ENCODE measurements around the gene SHF.
"Not testable (repeated sequence)": the region's sequence is repeated elsewhere in the genome, so short reads cannot be mapped to it uniquely, and the experiment has no call there.

The SHF gene

GRCh38 chr15:45146405-45146804 is 41.4 kb downstream of the SHF start:
- no peak for DNase-seq

DNA sequence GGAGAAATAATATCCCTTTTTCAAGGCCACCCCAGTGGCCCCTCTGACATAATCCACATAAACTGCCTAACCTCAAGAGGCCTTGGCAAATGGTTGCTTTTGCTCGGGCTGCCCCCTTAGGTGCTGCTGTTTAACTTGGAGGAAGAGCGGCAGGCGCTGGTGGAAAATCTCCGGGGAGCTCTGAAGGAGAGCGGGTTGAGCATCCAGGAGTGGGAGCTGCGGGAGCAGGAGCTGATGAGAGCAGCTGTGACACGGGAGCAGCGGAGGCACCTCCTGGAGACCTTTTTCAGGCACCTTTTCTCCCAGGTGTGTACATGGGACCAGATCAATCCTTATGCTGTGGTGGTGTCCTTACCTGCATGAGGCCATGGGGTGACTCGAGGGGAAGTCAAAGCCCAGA is 43.0 kb downstream of the SHF start:
- no peak for DNase-seq

GRCh38 chr15:45143946-45144345 is 43.8 kb downstream of the SHF start:
- DNase-seq, result no peak

- no peak for DNase-seq
These were observed 44.7 kb downstream of the SHF start for GRCh38 chr15:45143056-45143455.

DNA sequence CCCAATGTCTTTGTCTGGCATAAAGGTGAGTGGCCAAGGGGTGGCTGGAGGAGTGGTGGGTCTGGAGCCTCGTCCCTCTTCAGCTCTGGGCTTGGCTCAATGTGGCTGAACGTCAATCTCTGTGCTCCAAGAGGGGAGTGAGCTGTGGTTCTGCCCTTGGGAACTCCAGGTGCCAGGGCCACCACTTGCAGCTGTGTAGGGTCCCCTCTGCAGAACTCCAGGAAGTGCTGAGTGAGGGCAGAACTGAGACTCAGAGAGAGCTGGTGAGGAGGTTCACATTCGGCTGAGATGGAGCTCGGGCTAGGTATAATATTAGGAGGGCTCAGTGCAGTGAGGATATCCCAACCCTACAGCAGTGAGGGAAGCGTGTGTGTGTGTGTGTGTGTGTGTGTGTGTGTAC is 46.4 kb downstream of the SHF start:
- DNase-seq, result no peak

DNA sequence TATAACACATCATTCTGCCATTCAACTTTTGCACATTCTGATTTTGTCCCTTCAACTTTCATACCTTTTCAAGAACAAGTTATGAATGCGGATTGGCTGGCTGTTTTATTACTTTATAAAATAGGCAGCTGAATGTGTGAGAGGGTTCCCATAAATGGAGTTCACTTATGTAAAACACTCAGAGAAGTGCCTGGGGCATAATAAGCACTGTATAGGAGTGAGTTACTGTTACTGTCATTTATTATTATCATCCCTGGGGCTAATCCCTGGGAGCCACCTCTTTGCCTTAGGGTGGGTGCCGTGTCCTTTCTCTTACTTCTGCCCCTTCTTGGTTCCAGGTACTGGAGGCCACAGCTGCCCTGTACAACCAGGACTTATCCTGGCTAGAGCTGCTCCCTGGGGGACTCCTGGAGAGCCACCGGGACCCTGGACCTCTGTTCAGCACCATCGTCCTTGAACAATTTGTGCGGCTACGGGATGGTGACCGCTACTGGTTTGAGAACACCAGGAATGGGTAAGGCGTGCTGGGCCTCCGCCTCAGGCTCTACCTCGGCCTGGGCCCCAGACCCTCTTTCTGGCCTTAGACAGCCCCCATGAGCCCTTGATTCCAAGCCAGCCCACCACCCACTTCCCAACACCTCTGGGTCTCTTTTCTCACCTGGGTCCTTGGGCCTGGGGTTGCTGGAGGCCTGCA is 47.1 kb downstream of the SHF start:
- DNase-seq, result no peak

DNA sequence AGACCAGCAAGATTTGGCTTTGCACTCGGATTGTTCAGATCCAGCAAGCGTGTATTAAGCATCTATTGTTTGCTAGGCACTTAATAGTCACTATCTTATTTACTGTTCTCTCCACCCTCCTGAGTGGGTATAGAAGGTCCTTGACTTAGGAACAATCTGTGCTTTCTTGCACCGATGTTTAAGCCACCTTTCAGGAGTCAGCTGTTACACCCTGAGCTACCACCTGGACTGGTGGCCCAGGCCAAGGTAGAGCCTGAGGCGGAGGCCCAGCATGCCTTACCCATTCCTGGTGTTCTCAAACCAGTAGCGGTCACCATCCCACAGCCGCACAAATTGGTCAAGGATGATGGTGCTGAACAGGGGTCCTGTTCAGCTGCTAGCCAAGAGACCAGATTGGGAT is 48.0 kb downstream of the SHF start:
- DNase-seq, result no peak

GRCh38 chr15:45138814-45139765 is 48.7 kb downstream of the SHF start:
- DNase-seq, result no peak

DNA sequence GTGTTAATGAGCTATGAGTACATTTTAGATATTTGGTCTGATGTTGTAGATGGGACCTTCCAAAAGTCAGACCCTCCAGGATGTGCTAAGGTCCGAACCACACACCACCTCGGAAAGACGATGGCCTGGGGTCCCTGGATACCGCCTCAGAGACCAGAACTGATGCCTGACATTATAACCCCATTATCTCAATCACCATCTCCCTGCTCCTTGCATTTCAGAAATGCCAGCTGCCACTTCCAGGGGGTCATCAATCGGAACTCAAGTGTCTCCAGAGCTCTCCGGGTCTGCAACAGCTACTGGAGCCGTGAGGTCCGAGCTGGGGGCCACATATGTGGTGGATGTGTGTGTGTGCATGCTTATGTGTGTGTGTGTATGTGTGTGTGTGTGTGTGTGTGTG is 50.1 kb downstream of the SHF start:
- DNase-seq, result no peak

GRCh38 chr15:45136378-45136764 is 51.4 kb downstream of the SHF start:
- no peak for DNase-seq

DNA sequence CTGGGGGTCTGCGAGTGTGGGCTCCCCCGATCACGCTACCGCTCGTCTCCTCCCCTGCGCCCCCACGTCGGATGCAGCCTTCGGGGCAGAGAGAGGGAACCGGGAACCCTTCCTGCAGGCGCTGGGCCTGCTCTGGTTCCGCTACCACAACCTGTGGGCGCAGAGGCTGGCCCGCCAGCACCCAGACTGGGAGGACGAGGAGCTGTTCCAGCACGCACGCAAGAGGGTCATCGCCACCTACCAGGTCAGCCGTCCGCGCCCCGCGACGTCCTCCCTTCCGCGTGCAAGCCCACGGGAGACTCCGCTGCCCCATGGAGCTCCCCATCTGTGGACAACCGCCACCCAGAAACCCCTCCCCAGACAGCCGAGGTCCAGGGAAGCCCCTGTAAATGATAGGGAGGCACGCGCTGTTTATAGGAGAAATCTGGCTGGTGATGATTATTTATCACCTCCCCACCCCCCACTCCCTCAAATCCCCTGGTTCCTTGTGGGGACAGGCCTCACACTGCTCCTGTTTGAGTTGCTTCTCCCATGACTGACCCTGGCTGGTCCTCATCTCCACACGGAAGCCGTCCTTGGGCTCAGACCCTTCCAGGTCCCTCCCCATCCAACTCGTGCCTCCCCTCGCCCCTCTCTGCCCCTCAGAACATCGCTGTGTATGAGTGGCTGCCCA is 51.9 kb downstream of the SHF start:
- not testable (repeated sequence) for DNase-seq

DNA sequence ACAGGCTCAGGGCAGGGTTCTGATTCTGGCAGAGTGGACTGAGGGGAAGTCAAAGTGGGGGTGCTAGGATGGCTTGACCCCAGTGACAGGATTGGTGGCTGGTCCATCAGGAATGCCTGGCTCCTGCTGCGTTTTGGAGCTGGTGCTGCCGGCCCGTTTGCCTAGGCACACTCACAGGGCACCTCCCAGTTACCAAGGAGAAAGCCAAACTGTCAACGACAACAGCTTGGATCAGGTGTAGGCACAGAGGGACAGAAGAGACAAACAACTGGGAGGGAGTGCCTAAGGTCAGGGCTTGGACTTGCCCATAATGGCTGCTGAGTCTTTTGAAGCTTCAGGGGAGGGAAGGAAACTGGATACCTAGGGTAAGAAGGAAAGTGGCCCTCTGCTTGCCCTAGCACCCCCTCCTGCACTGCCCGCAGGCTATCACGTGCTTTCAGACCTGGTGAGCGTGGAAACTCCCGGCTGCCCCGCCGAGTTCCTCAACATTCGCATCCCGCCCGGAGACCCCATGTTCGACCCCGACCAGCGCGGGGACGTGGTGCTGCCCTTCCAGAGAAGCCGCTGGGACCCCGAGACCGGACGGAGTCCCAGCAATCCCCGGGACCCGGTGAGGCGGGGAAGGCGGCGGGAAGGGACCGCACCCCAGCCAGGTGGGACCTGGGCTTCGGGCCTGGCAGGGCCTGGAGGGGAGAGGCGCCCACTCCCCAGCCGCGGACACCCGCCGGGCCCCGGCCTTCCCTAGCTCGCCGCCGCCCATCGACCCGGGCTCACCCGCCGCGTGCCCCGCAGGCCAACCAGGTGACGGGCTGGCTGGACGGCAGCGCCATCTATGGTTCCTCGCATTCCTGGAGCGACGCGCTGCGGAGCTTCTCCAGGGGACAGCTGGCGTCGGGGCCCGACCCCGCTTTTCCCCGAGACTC is 52.8 kb downstream of the SHF start:
- no peak for DNase-seq

DNA sequence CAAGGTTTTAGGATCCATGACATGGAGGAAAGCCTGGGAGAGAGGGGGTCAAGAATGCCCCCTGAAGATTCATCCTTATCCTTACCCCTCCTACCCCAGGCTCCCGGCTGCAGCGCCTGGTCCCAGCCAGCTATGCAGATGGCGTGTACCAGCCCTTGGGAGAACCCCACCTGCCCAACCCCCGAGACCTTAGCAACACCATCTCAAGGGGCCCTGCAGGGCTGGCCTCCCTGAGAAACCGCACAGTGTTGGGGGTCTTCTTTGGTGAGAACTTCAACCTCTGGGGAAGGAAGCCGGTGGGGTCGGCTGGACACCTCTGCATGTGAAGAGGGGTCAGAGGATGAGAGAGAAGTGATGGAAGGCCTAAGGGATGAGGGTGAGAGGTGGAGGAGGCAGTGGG is 53.7 kb downstream of the SHF start:
- no peak for DNase-seq

- DNase-seq, result no peak
These were observed 54.2 kb downstream of the SHF start for GRCh38 chr15:45133561-45133920.

GRCh38 chr15:45132844-45133560 is 54.8 kb downstream of the SHF start:
- no peak for DNase-seq

- no peak for DNase-seq
These were observed 56.3 kb downstream of the SHF start for GRCh38 chr15:45131510-45131909.

DNA sequence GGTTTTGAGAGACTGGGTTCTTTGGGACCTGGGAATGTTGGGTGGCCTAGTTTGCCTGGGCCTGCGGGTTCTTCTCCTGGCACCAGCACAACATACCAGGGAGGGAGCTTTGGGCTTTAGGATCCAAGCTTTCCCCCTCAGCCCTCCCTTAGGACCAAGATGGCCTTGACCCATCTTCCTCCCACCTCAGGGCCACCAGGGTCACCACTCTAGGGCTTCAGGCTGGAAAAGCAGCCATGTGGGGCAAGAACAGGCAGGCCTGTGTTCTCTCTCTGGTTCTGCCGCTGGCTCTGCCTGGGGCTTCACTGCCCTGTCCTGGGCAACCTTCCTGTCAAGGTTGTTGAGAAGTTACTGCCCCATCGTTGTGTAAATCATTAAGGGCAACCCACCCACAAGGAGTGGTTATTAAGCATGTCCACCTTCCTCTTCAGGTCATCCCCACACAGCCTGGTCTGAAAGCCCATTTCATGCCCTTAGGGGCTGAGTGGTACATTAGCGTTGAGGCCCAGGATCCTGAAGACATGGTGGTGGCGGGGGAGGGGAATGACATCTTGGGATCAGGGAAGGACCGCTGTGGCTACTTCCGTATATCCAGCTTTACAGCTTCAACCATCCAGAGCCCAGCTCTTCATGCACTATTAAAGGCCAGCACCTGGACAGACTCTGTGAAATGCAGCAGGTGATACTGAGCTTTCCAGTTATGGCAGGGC is 57.3 kb downstream of the SHF start:
- DNase-seq, result no peak

GRCh38 chr15:45129651-45130129 is 58.1 kb downstream of the SHF start, which contains the start of the genes DUOX1 and DUOXA1:
Gene DUOX1, plus strand, starts transcription at chr15:45129994. Its CDS starts 1,973 bp downstream, at chr15:45131967.
Gene DUOXA1, minus strand, starts transcription at chr15:45129879. Its CDS starts 6,865 bp downstream, at chr15:45123014.
- peak; percentile 12 for DNase-seq

- DNase-seq, result no peak
These were observed 58.7 kb downstream of the SHF start for GRCh38 chr15:45128971-45129639.

DNA sequence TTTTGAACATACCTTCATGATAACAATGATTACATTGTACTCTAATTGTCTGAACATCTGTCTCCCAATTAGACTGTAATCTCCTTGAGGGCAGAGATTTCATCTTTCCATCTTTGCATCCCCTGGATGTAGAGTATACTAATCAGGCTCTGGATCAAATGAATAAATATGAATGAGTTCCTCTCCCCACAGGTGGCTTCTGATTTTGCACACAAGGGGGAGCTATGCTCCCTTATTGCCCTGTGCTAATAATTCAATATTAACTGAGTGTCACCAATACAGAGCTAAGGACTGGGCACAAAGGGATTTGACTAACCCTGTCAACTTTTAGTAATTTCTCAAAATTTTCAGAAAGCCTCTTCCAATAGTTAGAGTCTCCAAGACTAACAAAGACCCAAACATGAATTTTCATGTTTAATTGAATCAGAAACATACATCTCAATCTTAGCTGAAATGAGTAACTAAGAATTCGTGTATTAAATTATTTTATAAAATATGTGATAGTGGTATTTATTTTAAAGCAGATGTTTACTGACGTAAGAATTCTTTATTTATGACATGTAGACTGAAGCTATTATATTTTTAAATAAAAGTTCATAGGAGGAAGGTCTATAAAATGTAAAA is 61.1 kb downstream of the SHF start:
- no peak for DNase-seq
